Measurements from ENCODE around the gene ZNF425. TPM values are rescaled to one million over a fixed set of nuclear protein-coding genes. Genes with fewer than 3 reads are reported as not detected.

ZNF425 gene
- total and polyA plus RNA-seq, 9 of the 15 experiments (the other 6 are each of a cell fraction or from before 2014, with no cell fraction given) = 0.03 to 0.89 (median 0.54) TPM

DNA sequence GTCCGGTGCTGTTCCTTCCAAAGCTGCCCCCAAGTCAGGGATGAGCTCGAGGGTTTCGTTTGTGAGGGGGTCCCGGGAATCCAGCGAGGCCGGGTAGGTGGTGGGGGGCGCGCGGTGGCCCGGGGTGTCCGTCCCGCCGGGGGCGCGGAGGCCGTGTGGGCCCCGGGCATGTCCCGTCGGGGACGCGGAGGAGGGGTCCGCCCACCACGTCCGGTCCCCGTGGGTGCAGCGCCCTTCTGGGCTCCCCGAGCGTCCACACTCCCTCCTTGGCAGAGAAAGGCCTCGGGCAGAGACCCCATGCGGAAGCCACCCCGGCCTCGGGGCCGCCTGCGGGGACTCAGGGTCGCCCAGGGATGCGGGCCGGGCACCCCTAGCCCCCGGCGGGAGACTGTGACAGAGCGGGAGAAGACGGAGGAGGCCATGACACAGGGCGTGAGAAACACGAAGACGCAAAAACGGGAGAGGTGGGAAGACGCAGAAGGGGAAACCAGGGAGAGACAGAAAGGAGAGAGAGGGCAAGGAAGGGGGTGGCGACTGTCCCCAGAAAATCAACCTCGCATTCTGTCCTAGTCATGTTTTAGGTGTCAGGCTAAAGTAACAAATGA is 640 bp upstream of the ZNF425 start (continued):
- TF ChIP-seq LCOR (CRISPR knock-in tag; IDR thresholded peaks at IDR 0.05) = no peak
- no peak for TF ChIP-seq CEBPB (tag; IDR thresholded peaks at IDR 0.05)
- TF ChIP-seq, protein P1, sequence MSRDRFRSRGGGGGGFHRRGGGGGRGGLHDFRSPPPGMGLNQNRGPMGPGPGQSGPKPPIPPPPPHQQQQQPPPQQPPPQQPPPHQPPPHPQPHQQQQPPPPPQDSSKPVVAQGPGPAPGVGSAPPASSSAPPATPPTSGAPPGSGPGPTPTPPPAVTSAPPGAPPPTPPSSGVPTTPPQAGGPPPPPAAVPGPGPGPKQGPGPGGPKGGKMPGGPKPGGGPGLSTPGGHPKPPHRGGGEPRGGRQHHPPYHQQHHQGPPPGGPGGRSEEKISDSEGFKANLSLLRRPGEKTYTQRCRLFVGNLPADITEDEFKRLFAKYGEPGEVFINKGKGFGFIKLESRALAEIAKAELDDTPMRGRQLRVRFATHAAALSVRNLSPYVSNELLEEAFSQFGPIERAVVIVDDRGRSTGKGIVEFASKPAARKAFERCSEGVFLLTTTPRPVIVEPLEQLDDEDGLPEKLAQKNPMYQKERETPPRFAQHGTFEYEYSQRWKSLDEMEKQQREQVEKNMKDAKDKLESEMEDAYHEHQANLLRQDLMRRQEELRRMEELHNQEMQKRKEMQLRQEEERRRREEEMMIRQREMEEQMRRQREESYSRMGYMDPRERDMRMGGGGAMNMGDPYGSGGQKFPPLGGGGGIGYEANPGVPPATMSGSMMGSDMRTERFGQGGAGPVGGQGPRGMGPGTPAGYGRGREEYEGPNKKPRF (IDR thresholded peaks at IDR 0.05; ENCODE audit: low read depth, low read length) = no peak
- no peak for TF ChIP-seq PHF21A (IDR thresholded peaks at IDR 0.05; ENCODE audit: borderline replicate concordance, low read depth)
- TF ChIP-seq, protein P2, sequence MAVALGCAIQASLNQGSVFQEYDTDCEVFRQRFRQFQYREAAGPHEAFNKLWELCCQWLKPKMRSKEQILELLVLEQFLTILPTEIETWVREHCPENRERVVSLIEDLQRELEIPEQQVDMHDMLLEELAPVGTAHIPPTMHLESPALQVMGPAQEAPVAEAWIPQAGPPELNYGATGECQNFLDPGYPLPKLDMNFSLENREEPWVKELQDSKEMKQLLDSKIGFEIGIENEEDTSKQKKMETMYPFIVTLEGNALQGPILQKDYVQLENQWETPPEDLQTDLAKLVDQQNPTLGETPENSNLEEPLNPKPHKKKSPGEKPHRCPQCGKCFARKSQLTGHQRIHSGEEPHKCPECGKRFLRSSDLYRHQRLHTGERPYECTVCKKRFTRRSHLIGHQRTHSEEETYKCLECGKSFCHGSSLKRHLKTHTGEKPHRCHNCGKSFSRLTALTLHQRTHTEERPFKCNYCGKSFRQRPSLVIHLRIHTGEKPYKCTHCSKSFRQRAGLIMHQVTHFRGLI (CRISPR knock-in tag; IDR thresholded peaks at IDR 0.05) = no peak
- TF ChIP-seq HDGF (IDR thresholded peaks at IDR 0.05) = peak; percentile 37; the same call in 1 of the 2 replicates
- TF ChIP-seq POLR2A (conservative IDR thresholded peaks at IDR 0.05) = no peak
- TF ChIP-seq ZNF695 (CRISPR knock-in tag; IDR thresholded peaks at IDR 0.05) = no peak
- peak in 1 of 2 experiments; percentile 45; a peak in 2 of 4 replicates for TF ChIP-seq HDAC1 (IDR thresholded peaks at IDR 0.05)
- TF ChIP-seq, protein P3, sequence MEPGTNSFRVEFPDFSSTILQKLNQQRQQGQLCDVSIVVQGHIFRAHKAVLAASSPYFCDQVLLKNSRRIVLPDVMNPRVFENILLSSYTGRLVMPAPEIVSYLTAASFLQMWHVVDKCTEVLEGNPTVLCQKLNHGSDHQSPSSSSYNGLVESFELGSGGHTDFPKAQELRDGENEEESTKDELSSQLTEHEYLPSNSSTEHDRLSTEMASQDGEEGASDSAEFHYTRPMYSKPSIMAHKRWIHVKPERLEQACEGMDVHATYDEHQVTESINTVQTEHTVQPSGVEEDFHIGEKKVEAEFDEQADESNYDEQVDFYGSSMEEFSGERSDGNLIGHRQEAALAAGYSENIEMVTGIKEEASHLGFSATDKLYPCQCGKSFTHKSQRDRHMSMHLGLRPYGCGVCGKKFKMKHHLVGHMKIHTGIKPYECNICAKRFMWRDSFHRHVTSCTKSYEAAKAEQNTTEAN (CRISPR knock-in tag; IDR thresholded peaks at IDR 0.05) = no peak
- peak; percentile 64 for TF ChIP-seq ZNF12 (CRISPR knock-in tag; IDR thresholded peaks at IDR 0.05)
- TF ChIP-seq, protein P4, sequence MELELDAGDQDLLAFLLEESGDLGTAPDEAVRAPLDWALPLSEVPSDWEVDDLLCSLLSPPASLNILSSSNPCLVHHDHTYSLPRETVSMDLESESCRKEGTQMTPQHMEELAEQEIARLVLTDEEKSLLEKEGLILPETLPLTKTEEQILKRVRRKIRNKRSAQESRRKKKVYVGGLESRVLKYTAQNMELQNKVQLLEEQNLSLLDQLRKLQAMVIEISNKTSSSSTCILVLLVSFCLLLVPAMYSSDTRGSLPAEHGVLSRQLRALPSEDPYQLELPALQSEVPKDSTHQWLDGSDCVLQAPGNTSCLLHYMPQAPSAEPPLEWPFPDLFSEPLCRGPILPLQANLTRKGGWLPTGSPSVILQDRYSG (tag; conservative IDR thresholded peaks at IDR 0.05; ENCODE audit: low read depth) = no peak
- no peak for TF ChIP-seq HEY1 (CRISPR knock-in tag; IDR thresholded peaks at IDR 0.05; ENCODE audit: borderline replicate concordance)
- TF ChIP-seq, protein P5, sequence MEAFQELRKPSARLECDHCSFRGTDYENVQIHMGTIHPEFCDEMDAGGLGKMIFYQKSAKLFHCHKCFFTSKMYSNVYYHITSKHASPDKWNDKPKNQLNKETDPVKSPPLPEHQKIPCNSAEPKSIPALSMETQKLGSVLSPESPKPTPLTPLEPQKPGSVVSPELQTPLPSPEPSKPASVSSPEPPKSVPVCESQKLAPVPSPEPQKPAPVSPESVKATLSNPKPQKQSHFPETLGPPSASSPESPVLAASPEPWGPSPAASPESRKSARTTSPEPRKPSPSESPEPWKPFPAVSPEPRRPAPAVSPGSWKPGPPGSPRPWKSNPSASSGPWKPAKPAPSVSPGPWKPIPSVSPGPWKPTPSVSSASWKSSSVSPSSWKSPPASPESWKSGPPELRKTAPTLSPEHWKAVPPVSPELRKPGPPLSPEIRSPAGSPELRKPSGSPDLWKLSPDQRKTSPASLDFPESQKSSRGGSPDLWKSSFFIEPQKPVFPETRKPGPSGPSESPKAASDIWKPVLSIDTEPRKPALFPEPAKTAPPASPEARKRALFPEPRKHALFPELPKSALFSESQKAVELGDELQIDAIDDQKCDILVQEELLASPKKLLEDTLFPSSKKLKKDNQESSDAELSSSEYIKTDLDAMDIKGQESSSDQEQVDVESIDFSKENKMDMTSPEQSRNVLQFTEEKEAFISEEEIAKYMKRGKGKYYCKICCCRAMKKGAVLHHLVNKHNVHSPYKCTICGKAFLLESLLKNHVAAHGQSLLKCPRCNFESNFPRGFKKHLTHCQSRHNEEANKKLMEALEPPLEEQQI (IDR thresholded peaks at IDR 0.05) = no peak
- TF ChIP-seq PHB (CRISPR knock-in tag; IDR thresholded peaks at IDR 0.05) = peak; percentile 83
- TF ChIP-seq GTF2F1 (IDR thresholded peaks at IDR 0.05; ENCODE audit: low read depth, low read length) = no peak
- TF ChIP-seq ZNF583 (CRISPR knock-in tag; IDR thresholded peaks at IDR 0.05) = no peak
- 0 out of 2 replicates have a peak, but pooled peaks have one; percentile 71 for TF ChIP-seq HOXB6 (CRISPR knock-in tag; IDR thresholded peaks at IDR 0.05; ENCODE audit: borderline replicate concordance)
- TF ChIP-seq ADNP (tag; IDR thresholded peaks at IDR 0.05) = no peak

All from K562 (cell line).